Skin of body (tissue), 2 donors: ENCODE measurements around the gene DOCK8. TPM values are rescaled to one million over a fixed set of nuclear protein-coding genes. Genes with fewer than 3 reads are reported as not detected.
A peak's percentile ranks its signal among the peaks of the same experiment; 100 is the strongest.

ENCODE experiments used
- DNase-seq: peaks from one replicate; lab custom pipeline; 2025; lab: John Stamatoyannopoulos, UW
- total RNA-seq: library from RNA; depleted of rRNA; stranded (reverse); fragments of >200 nt; gene quantifications from one replicate; pipeline ENCODE4 v1.2.3, GENCODE V29; 2014

The DOCK8 gene
- total RNA-seq, 1 donor from 2014 or later: 12.1 TPM

DNA sequence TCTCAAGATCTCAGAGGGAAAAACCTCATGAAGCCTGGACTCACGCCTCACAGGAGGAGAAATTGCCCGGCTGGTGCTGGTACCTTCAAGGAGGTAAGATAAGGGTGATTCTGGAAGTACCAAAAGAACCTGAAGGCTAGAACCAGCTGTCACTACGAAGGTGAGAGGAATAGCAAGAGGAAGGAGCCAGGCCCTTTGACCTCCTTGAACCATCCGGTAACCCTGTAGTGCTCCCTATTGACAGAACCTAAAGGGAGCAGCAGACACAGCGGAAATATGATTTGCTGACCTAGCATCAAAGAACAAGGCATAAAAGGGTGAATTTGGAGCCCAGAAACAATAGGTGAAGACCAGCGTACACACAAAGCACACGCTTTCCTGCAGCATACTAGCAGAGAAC is 92.2 kb downstream of the DOCK8 start:
- DNase-seq: no peak

- no peak for DNase-seq
These were observed 97.2 kb downstream of the DOCK8 start for GRCh38 chr9:311841-312240.

DNA sequence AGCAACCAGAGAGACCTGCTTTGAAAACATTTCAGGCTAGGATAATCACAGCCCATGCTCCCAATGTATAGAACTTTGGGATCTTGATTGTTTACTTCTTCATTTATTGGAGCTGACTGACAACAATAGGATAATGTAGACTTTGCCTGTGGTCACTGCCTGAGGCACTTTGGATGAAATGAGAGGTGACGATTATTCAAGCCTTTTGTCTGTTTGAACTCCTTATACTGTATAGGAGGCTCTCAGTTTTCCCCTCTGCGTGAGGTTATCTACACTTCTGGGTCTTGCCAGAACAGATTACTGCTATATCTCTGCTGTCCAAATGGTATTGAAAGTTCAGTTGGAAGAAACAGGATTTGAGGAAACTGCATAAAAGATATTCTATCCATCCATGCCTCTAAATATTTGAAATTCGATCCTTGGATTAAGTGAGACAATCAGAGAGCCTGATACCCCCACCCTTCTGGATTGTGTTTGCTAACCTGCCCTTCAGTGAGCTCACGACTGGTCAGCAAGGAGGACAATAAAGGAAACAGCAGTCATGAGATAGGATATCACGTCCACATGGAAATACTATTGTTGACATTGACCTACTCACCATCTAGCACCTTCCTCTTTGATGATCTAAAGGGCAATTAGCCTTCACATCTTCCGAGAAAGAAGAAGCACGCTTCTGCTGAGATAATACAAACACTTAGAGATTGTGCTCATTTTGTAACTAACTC is 98.1 kb downstream of the DOCK8 start:
- DNase-seq: no peak

DNA sequence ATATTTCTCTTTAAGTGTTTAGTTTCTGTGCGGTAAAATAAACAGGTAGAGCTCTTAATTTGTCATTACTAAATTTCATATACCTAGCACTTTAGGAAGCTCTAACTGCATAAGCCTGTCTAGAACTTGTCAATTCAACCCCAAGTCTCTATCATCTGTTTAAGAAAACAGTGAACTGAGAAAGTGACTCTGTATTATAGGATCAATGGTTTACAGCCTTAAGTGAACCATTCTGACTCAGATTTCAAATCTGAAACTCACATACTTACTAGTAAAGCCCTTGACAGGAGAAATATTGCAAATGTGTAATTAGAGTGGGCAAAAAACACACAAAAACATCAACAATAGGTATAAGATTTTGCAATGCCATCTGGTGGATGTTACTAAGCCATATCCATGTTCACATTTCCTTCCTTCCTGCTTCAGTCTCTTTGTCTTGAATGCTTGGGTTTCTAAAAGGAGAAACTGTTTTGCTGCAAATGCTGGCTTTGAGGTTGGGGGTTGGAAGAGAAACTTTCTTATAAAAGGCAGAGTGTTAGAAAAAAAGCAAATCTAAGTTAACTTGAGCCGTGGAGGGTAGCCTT is 101.8 kb downstream of the DOCK8 start:
- no peak for DNase-seq

- DNase-seq: no peak
These were observed 104.0 kb downstream of the DOCK8 start for GRCh38 chr9:318646-319045.

DNA sequence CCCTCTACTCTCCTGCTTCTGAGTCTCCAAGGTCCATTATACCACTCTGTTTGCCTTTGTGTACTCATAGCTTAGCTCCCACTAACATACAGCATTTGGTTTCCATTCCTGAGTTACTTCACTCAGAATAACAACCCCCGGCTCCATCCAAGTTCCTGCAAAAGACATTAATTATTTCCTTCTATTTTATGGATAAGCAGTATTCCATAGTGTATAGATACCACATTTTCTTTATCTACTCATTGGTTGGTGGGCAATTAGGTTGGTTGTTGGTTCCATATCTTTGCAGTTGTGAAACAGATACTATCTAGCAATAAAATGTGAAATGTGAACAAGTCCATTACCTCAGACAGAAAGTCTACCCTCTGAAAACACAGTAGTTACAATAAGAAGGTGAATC is 110.3 kb downstream of the DOCK8 start:
- no peak for DNase-seq

DNA sequence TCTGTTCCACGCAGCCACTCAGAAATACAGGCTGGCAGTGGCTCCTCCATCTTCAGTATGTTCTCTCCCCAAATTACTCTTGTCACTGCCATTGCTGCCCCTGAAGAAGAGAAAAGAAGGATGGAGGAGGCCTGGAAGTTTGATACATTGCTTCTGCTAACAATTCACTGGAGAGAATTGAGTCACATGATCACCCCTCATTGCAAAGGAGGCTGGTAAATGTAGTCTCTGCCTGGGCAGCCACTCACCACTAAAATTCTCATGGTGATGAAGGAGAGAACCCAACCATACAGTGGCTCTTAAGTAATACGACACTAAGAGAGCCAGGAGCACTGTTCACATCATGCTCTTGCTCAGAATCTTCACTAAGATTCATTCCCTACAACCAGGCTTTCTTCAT is 112.0 kb downstream of the DOCK8 start:
- DNase-seq: no peak

- DNase-seq: no peak
These were observed 113.8 kb downstream of the DOCK8 start for GRCh38 chr9:328453-328852.

GRCh38 chr9:331197-331596 is 116.5 kb downstream of the DOCK8 start:
- no peak for DNase-seq

- no peak for DNase-seq
These were observed 120.7 kb downstream of the DOCK8 start for GRCh38 chr9:335373-335772.

- DNase-seq: no peak
These were observed 121.4 kb downstream of the DOCK8 start for GRCh38 chr9:336039-336438.

DNA sequence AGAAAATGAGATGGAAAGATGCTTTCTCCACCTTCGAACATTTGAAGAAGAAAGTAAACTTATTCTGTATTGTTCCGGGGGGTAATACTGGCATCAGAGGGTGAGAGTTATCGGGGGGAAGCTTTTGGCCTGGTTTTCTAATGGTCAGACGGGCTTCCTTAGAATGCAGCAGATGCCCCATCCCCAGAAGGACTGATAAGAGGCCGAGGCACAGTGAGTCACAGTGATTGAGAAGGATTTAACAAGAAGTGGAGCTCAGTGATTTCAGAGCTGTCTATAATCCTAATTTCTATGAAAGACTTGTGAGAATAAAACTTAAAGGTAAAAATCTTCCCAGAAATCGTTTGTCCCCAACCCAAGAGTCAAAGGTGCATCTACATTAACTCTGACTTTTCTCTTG is 123.9 kb downstream of the DOCK8 start:
- no peak for DNase-seq

DNA sequence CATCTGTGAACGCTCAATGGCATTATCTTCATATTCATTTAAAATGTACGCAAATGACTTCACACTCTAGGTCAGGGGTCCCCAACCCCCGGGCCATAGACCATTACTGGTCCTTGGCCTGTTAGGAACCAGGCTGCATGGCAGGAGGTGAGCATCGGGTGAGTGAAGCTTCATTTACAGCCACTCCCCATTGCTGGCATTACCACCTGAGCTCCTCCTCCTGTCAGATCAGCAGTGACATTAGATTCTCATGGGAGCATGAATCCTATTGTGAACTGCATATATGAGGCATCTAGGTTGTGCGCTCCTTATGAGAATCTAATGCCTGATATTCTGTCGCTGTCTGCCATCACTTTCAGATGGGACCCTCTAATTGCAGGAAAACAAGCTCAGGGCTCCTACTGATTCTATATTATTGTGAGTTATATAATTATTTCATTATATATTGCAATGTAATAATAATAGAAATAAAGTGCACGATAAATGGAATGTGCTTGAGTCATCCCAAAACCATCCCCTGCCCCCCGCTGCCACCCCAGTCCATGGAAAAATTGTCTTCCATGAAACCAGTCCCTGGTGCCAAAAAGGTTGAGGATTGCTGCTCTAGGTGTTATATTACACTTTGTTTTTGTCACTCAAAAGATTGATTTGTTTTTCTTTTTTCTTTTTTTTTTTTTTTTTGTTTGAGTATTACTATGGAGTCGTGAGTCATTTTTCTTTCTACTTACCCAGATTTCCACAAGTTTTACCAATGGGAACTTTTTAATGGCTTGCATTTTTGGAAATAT is 127.2 kb downstream of the DOCK8 start:
- DNase-seq: no peak

DNA sequence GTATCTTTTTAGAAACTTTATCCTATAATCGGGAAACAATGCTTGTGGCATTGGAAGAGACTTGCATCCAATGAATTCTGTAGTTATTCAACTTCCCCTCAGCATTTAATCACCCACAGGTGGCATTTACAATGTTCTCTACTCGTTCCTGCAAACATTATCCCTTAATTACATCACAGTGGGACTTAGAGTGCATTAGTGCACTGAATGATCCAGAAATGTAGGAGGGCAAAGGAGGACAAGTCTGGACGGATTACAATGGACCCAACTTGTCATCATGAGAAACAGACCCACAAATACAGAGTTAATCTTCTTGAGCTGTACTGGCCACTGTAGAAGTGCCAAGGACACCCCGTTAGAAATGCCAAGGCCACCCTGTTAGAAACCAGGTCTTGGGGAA is 129.1 kb downstream of the DOCK8 start:
- no peak for DNase-seq

DNA sequence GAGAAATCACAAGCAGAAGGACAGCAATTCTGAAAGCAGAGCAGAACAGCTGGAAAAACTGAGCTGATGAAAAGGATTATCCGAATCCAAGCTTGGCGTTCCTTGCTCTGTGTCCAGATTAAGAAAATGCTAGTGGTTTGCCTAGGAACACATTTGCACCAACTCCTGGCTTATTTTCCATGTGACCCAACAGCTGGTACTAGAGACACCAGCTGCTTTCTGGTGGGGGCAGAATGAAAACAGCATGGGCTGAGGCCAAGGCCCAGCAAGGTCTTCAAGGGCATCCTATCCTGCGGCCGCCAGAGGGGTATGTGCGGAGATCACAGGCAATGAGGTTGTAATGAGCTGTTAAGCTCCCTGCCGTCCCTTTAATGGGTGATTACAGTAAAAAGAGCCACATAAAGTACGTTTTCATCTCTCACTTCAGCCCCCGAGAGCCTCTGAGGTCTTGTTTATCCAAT is 131.5 kb downstream of the DOCK8 start:
- peak; percentile 8 for DNase-seq

- no peak for DNase-seq
These were observed 133.1 kb downstream of the DOCK8 start for GRCh38 chr9:347667-348292.

GRCh38 chr9:350384-350783 is 135.7 kb downstream of the DOCK8 start:
- DNase-seq: no peak

DNA sequence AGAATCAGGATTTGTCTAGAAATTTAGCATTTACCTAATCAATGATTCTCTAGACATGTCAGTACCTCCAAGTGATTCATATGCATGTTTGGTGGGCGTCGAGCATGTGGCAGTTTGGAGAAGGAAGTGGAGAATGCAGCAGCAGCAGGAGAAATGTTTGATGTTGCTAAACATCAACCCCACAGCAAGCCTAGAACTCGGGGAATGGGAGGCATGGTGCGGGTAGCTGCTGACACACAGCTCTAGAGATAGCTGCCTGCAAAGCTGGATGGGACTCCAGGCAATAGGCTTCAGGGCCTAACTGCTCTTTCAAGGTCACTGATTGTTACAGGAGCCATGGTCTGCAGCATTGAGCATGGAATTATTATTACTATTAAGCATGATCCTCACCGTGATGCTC is 137.3 kb downstream of the DOCK8 start:
- no peak for DNase-seq

DNA sequence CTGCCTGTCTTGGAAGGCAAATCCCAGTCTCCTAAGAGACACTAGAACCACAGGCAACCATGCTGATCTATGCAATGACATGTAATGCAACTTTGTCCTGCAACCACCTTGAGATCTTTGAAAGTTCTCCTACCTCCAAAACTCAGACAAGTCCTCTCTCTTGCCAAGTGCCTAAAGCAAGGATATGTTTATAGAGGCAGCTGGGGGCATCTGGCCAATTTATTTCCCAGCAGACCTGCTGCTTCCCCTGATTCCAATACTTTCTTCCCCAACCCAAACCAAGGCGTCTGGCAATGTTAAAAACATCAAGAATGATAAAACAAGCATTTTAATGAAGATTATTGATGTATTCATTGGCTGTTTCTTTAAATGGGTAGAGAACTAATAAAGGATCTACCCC is 138.4 kb downstream of the DOCK8 start:
- DNase-seq: no peak

DNA sequence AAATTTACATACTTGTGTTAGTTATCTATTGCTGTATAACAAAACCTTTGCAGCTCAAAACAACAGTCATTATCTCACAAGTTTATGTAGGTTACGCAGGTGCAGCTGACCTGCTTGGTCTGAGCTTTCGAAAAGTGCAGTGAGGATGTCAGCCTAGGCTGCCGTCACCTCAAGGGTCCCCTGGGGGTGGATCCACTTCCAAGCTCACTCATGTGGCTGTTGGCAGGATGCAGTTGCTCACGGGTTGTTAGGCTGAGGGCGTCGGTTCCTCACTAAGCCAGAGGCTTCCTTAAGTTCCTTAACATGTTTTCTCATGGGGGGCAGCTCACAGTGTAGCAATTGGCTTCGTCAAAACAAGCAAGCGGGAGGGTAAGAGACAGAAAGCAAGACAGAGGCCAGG is 139.8 kb downstream of the DOCK8 start:
- no peak for DNase-seq

DNA sequence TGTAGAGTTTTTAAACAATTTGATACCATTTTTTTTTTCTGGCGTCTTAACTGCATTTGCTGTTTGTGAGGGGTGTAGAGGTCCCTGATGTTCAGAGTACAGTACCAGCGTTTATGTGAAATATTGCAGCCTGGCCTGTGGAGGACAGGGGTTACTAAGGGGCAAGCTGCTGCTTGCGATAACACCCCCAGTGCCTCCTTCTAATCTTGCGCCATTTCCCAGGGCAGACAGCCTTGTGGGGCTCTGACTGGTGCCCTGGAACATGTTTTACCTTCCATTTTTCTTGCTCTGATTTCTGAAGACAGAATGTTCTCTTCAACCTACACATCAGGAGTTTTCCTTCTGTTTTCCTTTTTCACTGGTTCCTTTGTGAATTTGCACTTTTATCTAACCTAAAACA is 142.9 kb downstream of the DOCK8 start:
- no peak for DNase-seq
